AG04449 (cell line): ENCODE data around the gene TCF7L2.

ENCODE experiments used
- CTCF ChIA-PET: fragments of 350-600 bp; formaldehyde crosslinking; extraction: SDS; loops from one replicate; lab custom pipeline; 2021; ENCODE audit warnings: antibody characterized with exemption; lab: Yijun Ruan, JAX
- POLR2A ChIA-PET: fragments of 400-600, 350-600 bp; formaldehyde crosslinking; extraction: SDS; loops from one replicate; lab custom pipeline; 2020; ENCODE audit warnings: antibody characterized with exemption, inconsistent platforms; lab: Yijun Ruan, JAX
- DNase-seq: peaks from one replicate; pipeline ENCODE4 v3.0.0-alpha.2; 2010; ENCODE audit warnings: low read depth, low spot score
- H3K4me3 ChIP-seq: 2 replicates; pipeline ENCODE4 v1.5.1; 2011; ENCODE audit warnings: low read depth, mild to moderate bottlenecking, control low read depth, low read length
- TF ChIP-seq, protein P1 (sequence below): IDR thresholded peaks from one replicate; pipeline ENCODE4 v1.5.1; 2011; ENCODE audit warnings: mild to moderate bottlenecking, moderate library complexity, low read length, control low read depth, inconsistent platforms; ENCODE audit not compliant: insufficient read depth; ENCODE audit errors: missing control alignments

The TCF7L2 gene

GRCh38 chr10:113175756-113176651 is 226.0 kb downstream of the TCF7L2 start:
- POLR2A ChIA-PET: interaction anchor here (0.6 kb wide), 1 partner anchor 215 kb away, joined by 3 read pairs; no protein-coding TSS in a partner anchor

GRCh38 chr10:113176652-113177155 is 226.7 kb downstream of the TCF7L2 start:
- TF ChIP-seq, protein P1, sequence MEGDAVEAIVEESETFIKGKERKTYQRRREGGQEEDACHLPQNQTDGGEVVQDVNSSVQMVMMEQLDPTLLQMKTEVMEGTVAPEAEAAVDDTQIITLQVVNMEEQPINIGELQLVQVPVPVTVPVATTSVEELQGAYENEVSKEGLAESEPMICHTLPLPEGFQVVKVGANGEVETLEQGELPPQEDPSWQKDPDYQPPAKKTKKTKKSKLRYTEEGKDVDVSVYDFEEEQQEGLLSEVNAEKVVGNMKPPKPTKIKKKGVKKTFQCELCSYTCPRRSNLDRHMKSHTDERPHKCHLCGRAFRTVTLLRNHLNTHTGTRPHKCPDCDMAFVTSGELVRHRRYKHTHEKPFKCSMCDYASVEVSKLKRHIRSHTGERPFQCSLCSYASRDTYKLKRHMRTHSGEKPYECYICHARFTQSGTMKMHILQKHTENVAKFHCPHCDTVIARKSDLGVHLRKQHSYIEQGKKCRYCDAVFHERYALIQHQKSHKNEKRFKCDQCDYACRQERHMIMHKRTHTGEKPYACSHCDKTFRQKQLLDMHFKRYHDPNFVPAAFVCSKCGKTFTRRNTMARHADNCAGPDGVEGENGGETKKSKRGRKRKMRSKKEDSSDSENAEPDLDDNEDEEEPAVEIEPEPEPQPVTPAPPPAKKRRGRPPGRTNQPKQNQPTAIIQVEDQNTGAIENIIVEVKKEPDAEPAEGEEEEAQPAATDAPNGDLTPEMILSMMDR: no peak
- POLR2A ChIA-PET: interaction anchor here (0.6 kb wide), 1 partner anchor 215 kb away, joined by 3 read pairs; no protein-coding TSS in a partner anchor
- H3K4me3 ChIP-seq: no peak overlapping the region
- CTCF ChIA-PET: no interaction called here
- DNase-seq: no peak

More at GRCh38 chr10:113175756-113176651, 226.0 kb downstream of the TCF7L2 start:
- CTCF ChIA-PET: interaction anchor here (1.0 to 1.6 kb wide), 2 partner anchors 12 to 345 kb away, joined by 3 read pairs; no protein-coding TSS in a partner anchor
- TF ChIP-seq, protein P1: no peak
- no peak overlapping the region for H3K4me3 ChIP-seq
- no peak for DNase-seq

- DNase-seq: no peak
- TF ChIP-seq, protein P1: no peak
- ChIA-PET CTCF (no interaction called here), POLR2A (interaction anchor here (0.6 kb wide), 1 partner anchor 216 kb away, joined by 3 read pairs; no protein-coding TSS in a partner anchor)
- H3K4me3 ChIP-seq: no peak overlapping the region
Measured at GRCh38 chr10:113177156-113177935, 227.3 kb downstream of the TCF7L2 start.

DNA sequence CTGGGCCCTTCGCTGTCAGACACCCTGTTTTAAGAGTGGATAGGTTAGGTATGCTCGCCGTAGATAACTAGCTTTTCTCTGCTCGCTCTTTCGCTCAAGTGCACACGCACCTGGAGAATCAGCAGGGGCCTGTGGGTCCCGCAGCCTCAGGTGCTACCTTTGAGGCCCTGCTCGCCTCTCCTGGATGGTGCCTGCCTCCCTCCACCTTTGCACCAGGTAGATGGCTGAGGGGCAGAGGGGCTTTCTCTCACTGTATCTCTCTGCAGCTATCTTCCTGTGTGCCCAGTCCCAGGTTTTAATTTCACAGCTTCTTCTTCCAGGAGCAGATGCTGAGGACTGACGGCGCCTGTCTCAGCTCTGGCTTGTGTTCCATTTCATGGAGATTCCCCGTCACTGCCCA is 227.9 kb downstream of the TCF7L2 start:
- ChIA-PET POLR2A (no interaction called here), CTCF (no interaction called here)

DNA sequence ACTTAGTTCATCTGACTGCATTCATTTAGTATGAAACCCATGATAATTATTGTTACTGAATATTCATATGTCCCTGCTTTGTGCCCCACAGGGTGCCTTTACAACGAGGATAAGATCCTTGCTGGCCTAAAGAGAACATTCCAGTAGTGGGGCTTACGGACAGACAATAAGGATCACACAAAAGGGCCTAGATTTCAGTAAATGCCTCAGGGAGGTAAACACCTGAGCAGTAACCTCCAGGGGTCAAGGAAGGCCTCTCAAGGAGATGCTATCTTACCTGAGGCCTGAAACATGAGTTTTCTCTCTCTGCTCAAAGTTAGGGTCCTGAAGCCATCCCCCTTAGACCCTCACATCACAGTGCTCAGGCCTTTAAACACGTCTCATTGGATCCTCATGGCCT is 228.7 kb downstream of the TCF7L2 start:
- ChIA-PET POLR2A (no interaction called here), CTCF (no interaction called here)
- TF ChIP-seq, protein P1: no peak
- no peak for DNase-seq
- no peak overlapping the region for H3K4me3 ChIP-seq

More for the DNA sequence above, 227.9 kb downstream of the TCF7L2 start:
- TF ChIP-seq, protein P1: no peak
- no peak overlapping the region for H3K4me3 ChIP-seq
- no peak for DNase-seq
